ENCODE data around the gene MGAT4B. TPM values are rescaled to one million over a fixed set of nuclear protein-coding genes. Genes with fewer than 3 reads are reported as not detected.
A peak's percentile ranks its signal among the peaks of the same experiment; 100 is the strongest.

Gene MGAT4B
- total and polyA plus RNA-seq, 2 of the 13 experiments (the other 11 are each of a cell fraction or from before 2014, with no cell fraction given) = 93.5 to 130 TPM

DNA sequence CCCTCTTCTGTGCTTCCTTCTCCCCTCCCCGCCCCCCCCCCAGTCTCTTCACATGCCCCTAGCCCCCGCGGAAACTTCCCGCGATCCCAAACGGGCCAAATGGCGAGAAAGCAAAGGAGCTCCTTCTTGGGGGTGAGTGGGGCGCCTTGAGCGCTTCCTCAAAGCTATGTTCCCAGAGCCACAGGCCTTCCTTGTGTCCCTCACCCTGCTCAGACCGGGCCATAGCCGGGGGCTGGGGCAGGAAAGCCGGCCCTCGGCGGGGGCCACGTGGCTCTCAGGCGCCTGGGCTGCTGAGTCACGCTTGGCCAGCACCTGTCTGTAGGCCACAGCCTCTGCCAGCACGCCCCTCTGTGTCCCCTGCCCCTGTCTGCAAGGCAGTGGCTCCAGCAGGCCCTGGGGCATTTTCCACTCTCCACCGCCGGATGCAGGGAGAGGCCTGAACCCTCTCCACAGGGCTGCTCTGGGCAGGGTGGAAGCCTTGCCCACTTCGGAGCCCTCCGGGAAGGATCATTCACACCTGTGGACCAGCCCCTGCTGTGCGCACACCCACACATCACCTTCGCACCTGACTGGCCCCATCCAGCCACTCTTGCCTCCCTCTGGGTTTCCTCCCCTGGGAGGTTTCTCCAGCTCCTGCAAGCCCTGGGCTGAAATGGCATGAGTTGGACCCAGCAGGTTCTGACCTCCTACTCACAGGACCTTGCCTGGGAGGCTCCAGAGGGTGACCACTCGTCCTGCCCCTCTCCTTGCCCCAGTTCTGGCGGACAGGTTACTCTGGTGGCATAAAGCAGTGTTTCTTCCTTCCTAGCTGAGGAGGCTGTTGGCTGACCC lies 12.8 kb upstream of the MGAT4B start (continued):
- TF ChIP-seq, protein P1, sequence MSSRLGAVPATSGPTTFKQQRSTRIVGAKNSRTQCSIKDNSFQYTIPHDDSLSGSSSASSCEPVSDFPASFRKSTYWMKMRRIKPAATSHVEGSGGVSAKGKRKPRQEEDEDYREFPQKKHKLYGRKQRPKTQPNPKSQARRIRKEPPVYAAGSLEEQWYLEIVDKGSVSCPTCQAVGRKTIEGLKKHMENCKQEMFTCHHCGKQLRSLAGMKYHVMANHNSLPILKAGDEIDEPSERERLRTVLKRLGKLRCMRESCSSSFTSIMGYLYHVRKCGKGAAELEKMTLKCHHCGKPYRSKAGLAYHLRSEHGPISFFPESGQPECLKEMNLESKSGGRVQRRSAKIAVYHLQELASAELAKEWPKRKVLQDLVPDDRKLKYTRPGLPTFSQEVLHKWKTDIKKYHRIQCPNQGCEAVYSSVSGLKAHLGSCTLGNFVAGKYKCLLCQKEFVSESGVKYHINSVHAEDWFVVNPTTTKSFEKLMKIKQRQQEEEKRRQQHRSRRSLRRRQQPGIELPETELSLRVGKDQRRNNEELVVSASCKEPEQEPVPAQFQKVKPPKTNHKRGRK (CRISPR knock-in tag; IDR thresholded peaks at IDR 0.05) = no peak
- TF ChIP-seq KLF12 (CRISPR knock-in tag; IDR thresholded peaks at IDR 0.05; ENCODE audit: borderline replicate concordance) (0 out of 2 replicates have a peak, but pooled peaks have one; percentile 15), MZF1 (CRISPR knock-in tag; IDR thresholded peaks at IDR 0.05; ENCODE audit: borderline replicate concordance) (0 out of 2 replicates have a peak, but pooled peaks have one; percentile 48), ZNF205 (CRISPR knock-in tag; IDR thresholded peaks at IDR 0.05) (peak; percentile 75), POLR2A (IDR thresholded peaks at IDR 0.05; ENCODE audit: insufficient read depth in 1 of 2, low read depth in 2 of 2, low read length in 2 of 2) (peak in 1 of 2 experiments; percentile 63; a peak in 2 of 4 replicates), ZNF143 (CRISPR knock-in tag; IDR thresholded peaks at IDR 0.05) (no peak; the same call in 1 of the 2 replicates), ZNF484 (CRISPR knock-in tag; IDR thresholded peaks at IDR 0.05; ENCODE audit: borderline replicate concordance, low read depth) (0 out of 2 replicates have a peak, but pooled peaks have one; percentile 33), ZNF674 (CRISPR knock-in tag; IDR thresholded peaks at IDR 0.05; ENCODE audit: low read depth) (peak; percentile 91; the same call in 1 of the 2 replicates), ZNF652 (CRISPR knock-in tag; IDR thresholded peaks at IDR 0.05; ENCODE audit: borderline replicate concordance, low read depth) (no peak), ZBTB7B (CRISPR knock-in tag; IDR thresholded peaks at IDR 0.05) (peak; percentile 47; the same call in 1 of the 2 replicates), SALL1 (CRISPR knock-in tag; IDR thresholded peaks at IDR 0.05) (peak; percentile 20; the same call in 1 of the 2 replicates), ZNF337 (CRISPR knock-in tag; IDR thresholded peaks at IDR 0.05; ENCODE audit: borderline replicate concordance, low read depth) (no peak), TEAD3 (CRISPR knock-in tag; optimal IDR thresholded peaks at IDR 0.05; ENCODE audit: borderline replicate concordance) (no peak)
- TF ChIP-seq, protein P2, sequence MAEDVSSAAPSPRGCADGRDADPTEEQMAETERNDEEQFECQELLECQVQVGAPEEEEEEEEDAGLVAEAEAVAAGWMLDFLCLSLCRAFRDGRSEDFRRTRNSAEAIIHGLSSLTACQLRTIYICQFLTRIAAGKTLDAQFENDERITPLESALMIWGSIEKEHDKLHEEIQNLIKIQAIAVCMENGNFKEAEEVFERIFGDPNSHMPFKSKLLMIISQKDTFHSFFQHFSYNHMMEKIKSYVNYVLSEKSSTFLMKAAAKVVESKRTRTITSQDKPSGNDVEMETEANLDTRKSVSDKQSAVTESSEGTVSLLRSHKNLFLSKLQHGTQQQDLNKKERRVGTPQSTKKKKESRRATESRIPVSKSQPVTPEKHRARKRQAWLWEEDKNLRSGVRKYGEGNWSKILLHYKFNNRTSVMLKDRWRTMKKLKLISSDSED (CRISPR knock-in tag; IDR thresholded peaks at IDR 0.05) = 0 out of 2 replicates have a peak, but pooled peaks have one; percentile 35
- TF ChIP-seq, protein P3, sequence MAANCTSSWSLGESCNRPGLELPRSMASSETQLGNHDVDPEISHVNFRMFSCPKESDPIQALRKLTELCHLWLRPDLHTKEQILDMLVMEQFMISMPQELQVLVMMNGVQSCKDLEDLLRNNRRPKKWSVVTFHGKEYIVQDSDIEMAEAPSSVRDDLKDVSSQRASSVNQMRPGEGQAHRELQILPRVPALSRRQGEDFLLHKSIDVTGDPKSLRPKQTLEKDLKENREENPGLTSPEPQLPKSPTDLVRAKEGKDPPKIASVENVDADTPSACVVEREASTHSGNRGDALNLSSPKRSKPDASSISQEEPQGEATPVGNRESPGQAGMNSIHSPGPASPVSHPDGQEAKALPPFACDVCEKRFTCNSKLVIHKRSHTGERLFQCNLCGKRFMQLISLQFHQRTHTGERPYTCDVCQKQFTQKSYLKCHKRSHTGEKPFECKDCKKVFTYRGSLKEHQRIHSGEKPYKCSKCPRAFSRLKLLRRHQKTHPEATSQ (CRISPR knock-in tag; IDR thresholded peaks at IDR 0.05; ENCODE audit: borderline replicate concordance) = 0 out of 2 replicates have a peak, but pooled peaks have one; percentile 50
- TF ChIP-seq, protein P4, sequence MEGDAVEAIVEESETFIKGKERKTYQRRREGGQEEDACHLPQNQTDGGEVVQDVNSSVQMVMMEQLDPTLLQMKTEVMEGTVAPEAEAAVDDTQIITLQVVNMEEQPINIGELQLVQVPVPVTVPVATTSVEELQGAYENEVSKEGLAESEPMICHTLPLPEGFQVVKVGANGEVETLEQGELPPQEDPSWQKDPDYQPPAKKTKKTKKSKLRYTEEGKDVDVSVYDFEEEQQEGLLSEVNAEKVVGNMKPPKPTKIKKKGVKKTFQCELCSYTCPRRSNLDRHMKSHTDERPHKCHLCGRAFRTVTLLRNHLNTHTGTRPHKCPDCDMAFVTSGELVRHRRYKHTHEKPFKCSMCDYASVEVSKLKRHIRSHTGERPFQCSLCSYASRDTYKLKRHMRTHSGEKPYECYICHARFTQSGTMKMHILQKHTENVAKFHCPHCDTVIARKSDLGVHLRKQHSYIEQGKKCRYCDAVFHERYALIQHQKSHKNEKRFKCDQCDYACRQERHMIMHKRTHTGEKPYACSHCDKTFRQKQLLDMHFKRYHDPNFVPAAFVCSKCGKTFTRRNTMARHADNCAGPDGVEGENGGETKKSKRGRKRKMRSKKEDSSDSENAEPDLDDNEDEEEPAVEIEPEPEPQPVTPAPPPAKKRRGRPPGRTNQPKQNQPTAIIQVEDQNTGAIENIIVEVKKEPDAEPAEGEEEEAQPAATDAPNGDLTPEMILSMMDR (CRISPR knock-in tag; IDR thresholded peaks at IDR 0.05) = peak; percentile 40
- TF ChIP-seq, protein P5, sequence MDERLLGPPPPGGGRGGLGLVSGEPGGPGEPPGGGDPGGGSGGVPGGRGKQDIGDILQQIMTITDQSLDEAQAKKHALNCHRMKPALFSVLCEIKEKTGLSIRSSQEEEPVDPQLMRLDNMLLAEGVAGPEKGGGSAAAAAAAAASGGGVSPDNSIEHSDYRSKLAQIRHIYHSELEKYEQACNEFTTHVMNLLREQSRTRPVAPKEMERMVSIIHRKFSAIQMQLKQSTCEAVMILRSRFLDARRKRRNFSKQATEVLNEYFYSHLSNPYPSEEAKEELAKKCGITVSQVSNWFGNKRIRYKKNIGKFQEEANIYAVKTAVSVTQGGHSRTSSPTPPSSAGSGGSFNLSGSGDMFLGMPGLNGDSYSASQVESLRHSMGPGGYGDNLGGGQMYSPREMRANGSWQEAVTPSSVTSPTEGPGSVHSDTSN (CRISPR knock-in tag; IDR thresholded peaks at IDR 0.05) = no peak
- TF ChIP-seq, protein P6, sequence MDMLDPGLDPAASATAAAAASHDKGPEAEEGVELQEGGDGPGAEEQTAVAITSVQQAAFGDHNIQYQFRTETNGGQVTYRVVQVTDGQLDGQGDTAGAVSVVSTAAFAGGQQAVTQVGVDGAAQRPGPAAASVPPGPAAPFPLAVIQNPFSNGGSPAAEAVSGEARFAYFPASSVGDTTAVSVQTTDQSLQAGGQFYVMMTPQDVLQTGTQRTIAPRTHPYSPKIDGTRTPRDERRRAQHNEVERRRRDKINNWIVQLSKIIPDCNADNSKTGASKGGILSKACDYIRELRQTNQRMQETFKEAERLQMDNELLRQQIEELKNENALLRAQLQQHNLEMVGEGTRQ (IDR thresholded peaks at IDR 0.05; ENCODE audit: low read depth, low read length) = no peak
- TF ChIP-seq, protein P6 (CRISPR knock-in tag; IDR thresholded peaks at IDR 0.05; ENCODE audit: borderline replicate concordance) = no peak; the same call in 1 of the 2 replicates

Measured in HepG2 (cell line).